HG03135 (cell line): Measurements from ENCODE around the gene SLAMF6.
A peak's percentile ranks its signal among the peaks of the same experiment; 100 is the strongest.
"Not testable (repeated sequence)": the region's sequence is repeated elsewhere in the genome, so short reads cannot be mapped to it uniquely, and the experiment has no call there.

Experiments
- ATAC-seq: cut with Tn5 transposase; IDR thresholded peaks from one replicate; pipeline ENCODE4 v1.9.1; 2021; ENCODE audit warnings: mild to moderate bottlenecking, moderate library complexity; ENCODE audit not compliant: unreplicated experiment

SLAMF6 gene

DNA sequence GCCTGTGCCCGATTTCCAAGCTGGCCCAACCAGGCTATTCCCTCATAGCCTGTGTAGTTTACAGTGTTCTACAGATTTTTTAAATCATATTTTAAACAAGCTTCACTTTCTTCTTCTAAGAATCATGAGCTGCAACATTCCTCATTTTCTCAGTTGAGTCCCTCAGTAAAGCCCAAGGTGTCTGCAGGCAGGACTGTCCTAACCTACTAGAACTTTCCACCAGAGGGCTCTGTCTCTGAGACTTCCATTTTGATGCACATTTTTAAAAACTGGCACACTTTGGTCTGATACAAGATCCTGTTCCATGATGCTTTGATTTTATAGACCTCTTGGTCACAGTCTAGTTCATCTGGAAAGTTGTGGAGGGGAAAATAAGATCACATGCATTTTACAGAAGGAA is 21.6 kb upstream of the SLAMF6 start:
- no peak for ATAC-seq

DNA sequence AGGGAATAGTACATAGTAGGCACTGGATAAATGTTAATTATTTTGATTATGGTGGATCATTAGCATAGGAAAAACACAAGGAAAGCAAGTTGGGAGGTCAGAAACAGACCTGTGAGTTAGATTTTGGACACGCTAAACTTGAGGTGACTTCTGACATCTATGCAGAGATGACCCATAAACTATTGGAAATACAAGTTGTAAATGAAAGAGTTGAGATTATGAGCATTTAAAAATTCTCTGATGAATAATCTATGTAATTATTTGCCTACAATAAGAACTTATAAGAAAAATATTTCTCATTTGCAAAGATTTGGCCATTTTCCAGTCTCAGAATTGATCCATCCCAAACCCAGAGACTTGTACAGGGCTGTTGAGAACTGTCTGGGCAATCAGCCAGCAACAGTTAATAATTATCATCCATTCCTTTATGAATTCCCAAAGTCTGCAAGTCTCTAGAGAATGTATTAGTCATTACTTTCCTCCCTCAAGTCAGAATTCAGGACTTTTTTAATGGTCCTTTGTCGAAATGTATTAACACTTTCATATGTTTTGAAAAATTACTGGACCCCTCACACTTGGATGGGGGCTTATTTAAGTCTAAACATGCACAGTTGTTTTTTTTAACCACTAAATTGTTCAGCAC is 19.4 kb upstream of the SLAMF6 start:
- ATAC-seq, result no peak

DNA sequence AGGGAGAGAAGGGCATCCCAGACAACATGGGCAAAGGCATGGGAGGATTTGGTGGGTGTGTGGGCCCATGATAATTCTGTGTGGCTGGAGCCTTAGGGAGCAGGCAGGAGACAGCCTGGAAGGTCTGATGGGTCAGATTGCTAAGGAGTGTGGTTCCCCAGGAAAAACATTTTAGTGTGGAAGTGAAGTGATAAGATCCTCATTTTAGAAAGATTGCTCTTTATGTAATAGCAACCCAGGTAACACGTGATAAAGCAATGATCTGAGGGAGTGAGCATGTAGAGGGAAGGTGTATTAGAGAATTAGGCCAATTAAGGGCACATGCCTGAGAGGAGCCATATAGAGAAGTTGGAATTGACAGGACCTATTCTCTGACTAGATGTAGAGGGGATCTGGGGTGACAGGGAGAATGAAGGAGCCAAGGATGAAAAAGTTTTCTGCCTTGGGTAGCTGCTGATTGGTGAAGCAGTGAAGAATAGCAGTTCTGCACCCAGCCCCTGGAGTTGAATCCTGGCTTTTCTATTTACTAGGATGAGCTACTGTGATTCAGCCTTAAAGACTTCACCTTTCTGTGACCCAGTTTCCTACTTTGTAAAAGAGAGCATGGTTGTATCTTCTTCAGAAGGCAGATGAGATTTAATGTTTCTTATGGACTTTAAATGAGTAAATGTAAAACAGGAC is 18.7 kb upstream of the SLAMF6 start:
- ATAC-seq, result no peak

DNA sequence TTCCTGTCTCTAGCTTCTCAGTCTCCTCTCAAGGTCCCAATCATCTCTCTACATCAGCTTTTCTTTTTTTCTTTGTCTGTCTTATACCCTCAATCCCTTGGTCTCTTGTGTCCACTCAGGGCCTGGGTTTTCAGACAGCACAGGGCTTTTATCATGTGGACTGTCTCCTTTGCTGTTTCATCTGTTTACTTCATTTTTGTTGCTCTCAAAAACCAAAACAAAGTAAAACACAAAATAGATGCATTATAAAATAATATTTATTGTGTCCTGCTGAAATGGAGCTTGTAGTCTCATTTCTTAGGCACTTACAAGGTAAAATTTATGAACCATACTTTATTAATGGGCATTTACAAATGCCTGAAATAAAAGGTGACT is 17.8 kb upstream of the SLAMF6 start:
- no peak for ATAC-seq

DNA sequence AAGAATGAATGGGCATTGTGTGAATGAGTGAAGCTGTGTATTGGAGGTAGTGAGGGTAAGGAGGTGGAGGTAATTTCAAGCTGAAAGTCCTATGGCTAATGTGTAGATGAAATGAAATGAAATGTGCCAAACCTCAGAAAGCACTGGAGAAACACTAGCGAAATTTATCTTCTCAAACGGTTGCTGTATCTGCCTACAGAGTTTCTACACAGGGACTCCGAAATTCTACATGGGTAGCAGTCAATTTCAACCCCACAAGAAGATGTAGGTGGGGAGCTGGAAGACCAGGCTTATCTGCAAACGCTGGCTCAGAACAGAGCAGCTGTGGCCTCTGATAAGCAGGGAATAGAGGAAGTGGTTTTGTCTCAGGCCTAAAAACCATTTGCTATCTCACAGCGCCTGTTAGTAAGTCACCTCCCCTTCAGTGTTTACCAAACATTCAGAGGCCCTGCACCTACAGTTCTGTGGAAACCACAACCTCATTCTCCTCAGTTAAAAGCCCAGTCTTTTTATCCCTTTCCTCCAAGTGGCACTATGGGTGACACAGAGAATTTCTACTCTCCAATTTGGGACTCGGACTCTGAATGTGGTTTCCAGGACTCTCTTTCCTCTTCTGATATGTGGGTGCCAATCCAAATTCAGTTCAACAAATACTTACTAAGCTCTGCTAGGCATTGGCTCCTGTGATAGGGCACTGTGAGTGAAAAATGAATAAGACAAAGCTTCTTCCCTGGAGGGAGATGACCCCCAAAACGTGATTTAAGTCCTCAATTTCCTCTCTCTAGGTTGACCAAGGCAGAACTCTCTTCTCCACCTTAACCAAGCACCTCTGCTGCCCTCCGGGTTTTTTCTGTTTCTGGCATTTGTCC is 17.2 kb upstream of the SLAMF6 start:
- peak; percentile 94 for ATAC-seq

DNA sequence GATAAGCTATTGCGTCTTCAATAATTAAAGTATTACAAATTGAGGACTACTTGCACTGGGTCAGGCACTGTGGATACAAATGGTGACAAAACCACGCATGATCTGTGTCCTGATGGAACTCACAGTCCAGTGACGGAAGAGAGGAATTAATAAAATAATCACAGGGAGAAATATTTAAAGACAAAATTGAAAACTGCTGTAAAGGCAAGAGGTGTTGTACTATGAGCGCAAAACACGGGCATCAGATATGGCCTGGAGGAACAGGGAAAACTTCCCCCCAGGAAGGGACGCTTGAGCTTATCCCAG is 16.6 kb upstream of the SLAMF6 start:
- no peak for ATAC-seq

DNA sequence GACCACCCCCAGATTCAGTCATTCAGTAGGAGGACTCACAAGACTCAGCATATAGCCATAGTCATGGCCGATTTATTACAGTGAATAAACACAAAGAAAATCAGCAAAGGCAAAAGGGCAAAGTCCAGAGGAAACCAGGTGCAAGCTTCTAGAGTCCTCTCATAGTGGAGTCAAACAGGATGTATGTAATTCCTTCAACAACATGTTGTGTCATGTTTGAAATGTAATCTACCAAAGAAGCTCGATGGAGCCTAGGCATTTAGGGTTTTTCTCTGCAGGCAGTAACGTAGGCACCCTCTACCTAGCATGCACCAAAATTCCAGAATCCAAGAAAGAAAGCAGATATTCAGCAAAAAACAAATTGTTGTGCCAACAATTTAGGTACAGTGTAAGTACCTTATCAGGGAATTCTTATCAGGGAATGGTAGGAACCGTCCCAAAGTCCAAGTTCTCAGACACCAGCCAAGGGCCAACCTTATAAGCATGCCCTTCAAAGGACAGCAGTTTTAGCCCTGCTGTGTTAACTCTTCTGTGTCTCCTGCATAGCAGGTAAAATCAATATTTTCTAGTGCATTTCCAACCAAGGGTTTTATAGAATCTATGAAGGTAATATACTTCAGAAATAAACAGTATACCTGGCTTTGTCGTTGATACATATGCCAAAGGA is 16.1 kb upstream of the SLAMF6 start:
- ATAC-seq, result no peak

DNA sequence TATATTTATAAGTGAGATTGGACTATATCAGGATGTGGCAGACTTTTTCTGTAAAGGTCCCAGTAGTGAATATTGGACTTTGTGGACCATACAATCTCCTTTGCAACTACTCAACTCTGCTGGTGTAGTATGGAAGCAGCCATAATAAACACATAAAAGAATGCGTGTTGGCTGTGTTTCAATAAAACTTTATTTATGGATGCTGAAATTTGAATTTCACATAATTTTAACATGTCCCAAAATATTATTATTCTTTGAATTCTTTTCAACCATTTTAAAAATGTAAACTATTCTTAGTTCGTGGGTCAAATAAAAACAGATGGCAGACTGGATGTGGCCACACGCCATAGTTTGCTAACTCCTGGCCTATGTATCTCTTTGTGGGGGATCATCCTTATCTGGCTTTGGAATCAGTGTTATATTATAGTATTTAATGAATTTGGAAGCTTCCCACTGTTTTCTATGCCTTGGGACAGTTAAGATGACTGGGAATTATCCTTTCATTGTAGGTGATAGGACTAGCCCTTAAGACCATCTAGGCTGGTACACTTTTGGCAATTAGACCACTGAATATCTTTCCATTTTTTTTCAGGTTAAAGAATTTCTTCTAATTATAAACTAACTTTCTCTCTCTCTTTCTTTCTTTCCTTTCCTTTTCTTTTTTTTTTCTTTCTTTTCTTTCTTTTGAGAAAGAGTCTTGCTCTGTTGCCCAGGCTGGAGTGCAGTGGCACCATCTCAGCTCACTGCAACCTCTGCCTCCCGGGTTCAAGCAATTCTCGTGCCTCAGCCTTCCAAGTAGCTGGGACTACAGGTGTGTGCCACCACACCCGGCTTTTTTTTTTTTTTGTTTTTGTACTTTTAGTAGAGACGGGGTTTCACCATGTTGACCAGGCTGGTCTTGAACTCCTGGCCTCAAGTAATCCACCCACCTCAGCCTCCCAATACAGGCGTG is 14.9 kb upstream of the SLAMF6 start:
- no peak for ATAC-seq

DNA sequence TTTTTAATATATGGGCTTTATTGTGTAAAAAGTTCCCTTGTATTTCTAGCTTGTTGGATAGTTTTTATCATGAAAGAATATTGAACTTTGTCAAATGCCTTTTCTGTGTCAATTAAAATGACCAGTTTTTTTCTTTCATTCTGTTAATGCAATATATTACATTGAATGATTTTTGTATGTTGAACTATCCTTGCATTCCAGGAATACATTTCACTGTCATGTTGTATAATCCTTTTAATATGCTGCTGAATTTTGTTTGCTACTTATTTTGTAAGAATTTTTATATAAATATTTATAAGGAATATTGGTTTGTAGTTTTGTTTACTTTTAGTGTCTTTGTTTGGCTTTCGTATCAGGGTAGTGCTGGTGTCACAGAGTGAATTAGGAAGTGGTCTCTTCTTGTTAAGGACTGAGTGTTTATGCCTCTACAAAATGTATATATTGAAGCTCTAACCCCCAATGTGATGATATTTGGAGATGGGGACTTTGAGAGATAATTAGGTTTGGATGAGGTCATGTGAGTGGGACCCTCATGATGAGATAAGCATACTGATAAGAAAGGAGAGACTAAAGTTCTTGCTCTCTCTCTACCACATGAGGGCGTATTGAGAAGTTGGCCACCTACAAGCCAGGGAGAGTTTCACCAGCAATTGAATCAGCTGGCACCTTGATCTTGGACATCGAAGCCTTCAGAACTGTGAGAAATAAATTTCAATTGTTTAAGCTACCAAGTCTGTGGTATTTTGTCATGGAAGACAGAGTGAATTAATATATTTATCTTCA is 12.0 kb upstream of the SLAMF6 start:
- ATAC-seq, result no peak

DNA sequence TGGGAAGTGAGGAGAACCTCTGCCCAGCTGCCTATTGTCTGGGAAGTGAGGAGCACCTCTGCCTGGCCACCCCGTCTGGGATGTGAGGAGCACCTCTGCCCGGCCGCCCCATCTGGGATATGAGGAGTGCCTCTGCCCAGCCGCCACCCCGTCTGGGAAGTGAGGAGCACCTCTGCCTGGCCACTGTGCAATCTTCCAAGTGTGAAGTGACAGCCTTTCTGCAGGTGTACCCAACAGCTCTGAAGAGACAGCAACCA is 9.4 kb upstream of the SLAMF6 start:
- not testable (repeated sequence) for ATAC-seq

DNA sequence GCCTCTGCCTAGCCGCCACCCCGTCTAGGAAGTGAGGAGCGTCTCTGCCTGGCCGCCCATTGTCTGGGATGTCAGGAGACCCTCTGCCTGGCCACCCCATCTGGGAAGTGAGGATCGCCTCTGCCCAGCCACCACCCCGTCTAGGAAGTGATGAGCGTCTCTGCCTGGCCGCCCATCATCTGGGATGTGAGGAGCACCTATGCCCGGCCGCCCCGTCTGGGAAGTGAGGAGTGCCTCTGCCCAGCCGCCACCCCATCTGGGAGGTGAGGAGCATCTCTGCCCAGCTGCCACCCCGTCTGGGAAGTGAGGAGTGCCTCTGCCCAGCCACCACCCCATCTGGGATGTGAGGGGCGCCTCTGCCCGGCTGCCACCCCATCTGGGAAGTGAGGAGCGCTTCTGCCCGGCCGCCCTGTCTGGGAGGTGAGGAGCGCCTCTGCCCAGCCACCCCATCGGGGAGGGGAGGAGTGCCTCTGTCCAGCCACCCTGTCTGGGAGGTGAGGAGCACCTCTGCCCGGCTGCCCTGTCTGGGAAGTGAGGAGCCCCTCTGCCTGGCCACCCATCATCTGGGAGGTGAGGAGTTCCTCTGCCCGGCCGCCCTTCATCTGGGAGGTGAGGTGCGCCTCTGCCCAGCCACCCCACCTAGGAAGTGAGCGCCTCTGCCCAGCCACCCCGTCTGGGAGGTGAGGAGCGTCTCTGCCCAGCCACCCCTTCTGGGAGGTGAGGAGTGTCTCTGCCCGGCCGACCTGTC is 8.9 kb upstream of the SLAMF6 start:
- ATAC-seq, result not testable (repeated sequence)

DNA sequence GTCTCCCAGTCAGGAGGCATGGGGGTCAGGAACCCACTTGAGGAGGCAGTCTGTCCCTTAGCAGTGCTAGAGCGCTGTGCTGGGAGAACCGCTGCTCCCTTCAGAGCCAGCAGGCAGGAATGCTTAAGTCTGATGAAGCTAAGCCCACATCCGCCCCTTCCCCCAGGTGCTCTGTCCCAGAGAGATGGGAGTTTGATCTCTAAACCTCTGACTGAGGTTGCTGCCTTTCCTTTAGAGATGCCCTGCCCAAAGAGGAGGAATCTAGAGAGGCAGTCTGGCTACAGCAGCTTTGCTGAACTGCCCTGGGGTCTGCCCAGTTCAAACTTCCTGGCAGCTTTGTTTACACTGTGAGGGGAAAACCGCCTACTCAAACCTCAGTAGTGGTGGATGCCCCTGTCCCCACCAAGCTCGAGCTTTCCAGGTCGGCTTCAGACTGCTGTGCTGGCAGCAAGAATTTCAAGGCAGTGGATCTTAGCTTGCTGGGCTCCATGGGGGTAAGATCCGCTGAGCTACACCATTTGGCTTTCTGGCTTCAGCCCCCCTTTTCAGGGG is 6.4 kb upstream of the SLAMF6 start:
- not testable (repeated sequence) for ATAC-seq

DNA sequence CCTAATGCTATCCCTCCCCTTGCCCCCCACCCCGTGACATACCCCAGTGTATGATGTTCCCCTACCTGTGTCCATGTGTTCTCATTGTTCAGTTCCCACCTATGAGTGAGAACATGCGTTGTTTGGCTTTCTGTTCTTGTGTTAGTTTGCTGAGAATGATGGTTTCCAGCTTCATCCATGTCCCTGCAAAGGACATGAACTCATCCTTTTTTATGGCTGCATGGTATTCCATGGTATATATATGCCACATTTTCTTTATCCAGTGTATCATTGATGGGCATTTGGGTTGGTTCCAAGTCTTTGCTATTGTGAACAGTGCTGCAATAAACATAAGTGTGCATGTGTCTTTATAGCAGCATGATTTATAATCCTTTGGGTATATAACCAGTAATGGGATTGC is 734 bp upstream of the SLAMF6 start:
- not testable (repeated sequence) for ATAC-seq

DNA sequence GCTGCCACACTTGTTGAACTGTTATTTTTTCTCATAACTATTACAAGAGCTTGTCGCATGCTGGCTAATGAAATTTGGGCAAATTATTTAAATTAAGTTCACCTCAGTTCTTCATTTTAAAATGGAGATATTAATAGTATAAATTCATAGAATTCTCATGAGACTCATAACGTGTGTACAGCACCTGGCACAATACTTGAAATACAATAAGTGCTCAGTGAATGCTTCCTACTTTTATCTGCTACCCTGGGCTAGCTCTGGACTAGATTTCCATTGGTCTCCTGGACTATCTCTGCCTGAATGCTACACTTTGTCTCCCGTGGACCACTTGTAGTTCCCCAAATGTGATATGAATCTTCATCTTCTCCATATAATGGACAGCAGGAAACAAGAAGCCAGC is 919 bp downstream of the SLAMF6 start:
- no peak for ATAC-seq

DNA sequence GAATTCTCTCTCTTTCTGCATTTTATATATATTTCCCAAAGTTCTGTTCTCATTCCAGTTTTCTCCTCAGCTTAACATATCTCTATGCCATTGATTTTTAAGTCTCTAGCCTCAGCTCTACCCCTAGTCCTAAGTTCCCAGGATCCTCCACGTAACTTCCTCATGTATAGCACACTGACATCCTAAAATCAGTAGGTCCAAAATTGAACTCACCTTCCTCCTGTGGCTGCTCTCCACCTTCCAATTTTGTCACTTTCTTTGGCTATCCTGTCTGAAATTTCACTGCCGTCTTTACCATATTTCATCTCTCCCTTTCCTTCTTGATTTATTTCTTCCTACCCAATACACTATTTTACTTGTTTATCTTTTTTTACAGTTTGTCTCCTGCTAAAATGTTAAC is 1.5 kb downstream of the SLAMF6 start:
- no peak for ATAC-seq

DNA sequence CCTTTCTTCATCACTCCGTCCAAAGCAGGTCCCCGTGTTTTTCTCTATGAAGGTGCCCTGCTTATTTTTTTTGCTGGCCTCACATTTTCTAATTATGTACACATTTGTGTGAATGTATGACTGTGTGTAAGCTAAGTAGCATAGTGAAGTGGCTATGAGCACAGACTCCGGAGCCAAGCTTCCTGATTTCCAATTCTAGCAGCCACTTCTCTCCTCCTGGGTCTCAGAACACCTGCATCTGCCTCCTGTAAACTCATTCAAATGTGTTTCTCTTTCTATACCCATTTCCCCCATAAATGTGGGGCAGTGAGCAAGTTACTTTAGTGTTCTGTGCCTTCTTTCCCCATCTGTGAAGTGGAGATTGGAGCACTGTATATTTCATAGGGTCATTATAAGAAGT is 2.1 kb downstream of the SLAMF6 start:
- no peak for ATAC-seq

DNA sequence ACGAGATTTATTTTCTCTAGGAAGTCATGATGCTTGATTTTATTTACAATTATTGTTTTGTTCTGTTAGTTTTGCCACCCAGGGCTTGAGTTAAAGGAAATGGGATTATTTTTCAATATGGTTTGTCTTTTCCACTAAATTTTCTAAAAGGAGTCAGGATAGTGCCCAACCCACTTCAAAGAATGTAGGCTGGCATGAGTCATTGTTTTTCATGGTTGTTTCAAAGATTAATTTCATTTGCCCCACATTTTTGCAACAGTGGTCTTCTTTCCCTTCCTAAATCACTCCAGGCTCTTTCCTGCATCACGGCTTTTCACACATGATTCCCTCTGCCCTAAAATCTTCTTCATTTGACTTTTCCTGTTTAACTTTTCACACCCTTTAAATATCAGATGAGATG is 2.5 kb downstream of the SLAMF6 start:
- ATAC-seq, result no peak

DNA sequence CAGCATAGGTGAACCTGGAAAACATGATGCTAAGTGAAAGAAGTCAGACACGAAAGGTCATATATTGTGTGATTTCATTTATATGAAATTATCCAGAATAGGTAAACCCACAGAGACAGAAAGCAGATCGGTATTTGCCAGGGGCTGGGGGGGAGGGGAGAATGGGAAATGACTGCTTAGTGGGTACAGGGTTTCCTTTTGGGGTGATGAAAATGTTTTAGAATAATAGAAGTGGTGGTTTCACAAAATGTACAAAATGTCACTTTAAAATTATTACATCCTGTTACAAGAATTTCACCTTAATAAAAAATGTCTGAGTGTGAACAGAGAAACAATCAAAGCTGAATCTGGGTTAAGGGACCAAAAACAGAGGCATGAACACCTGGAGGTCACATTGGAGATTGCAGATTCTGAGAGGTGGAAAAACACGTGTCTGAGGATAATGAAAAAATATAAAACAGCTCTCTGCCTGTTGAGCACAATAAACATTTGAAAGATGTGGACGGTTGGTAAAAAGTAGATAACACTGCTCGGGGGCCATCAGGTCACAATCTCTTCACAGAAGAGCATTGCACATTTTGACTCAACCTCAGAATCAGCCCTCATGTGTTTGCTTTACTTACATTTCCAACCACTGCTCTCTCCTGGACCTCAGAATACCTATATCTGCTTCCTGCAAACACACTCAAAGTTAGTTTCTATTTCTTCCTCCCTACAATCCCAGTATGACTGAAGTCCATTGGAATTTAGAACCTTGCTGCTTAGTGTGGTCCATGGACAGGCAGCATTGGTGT is 3.2 kb downstream of the SLAMF6 start:
- ATAC-seq, result no peak
